Heart left ventricle (tissue), 16 donors: ENCODE measurements around the gene NEK4. TPM values are rescaled to one million over a fixed set of nuclear protein-coding genes. Genes with fewer than 3 reads are reported as not detected.

ENCODE experiments used
- ATAC-seq, 4 donors: fragments of 200-7000 bp; cut with Tn5 transposase; one replicate each; pipeline ENCODE4 v1.9.1; 2020 to 2022; ENCODE audit warnings: moderate library complexity in 4 of 4, mild to moderate bottlenecking in 3 of 4, moderate number of reproducible peaks in 1 of 4
- DNase-seq, 5 donors: peaks; one replicate each; pipeline ENCODE4 v3.0.0-alpha.2; 2020
- H3K27ac ChIP-seq, 12 donors: fragments of 200-600 bp; sonication (generic) in 4 of 12; one replicate each; pipeline versions ENCODE4 v1.5.0 to v1.8.0; 2016 to 2022; ENCODE audit warnings: mild to moderate bottlenecking in 2 of 12
- H3K27me3 ChIP-seq, 9 donors: fragments of 200-600 bp; sonication (generic) in 2 of 9; one replicate each; pipeline versions ENCODE4 v1.5.1 to v1.8.0; 2016 to 2022; ENCODE audit warnings: mild to moderate bottlenecking in 3 of 9
- H3K36me3 ChIP-seq, 9 donors: fragments of 200-600 bp; sonication (generic) in 2 of 9; one replicate each; pipeline versions ENCODE4 v1.5.0 to v1.8.0; 2018 to 2022; ENCODE audit warnings: mild to moderate bottlenecking in 2 of 9
- H3K4me1 ChIP-seq, 12 donors: fragments of 200-600 bp; sonication (generic) in 4 of 12; one replicate each; pipeline versions ENCODE4 v1.5.0 to v1.8.0; 2016 to 2022; ENCODE audit warnings: mild to moderate bottlenecking in 3 of 12
- H3K4me3 ChIP-seq, 12 donors: fragments of 200-600 bp; sonication (generic) in 4 of 12; one replicate each; pipeline versions ENCODE4 v1.5.0 to v1.8.0; 2017 to 2022; ENCODE audit warnings: mild to moderate bottlenecking in 9 of 12, moderate library complexity in 4 of 12
- H3K9me3 ChIP-seq, 12 donors: fragments of 200-600 bp; sonication (generic) in 4 of 12; one replicate each; pipeline versions ENCODE4 v1.5.0 to v1.8.0; 2016 to 2022; ENCODE audit warnings: mild to moderate bottlenecking in 1 of 12
- POLR2A ChIP-seq, 2 donors: fragments of 450-650 bp; IDR thresholded peaks; one replicate each; pipeline ENCODE4 v1.6.1; 2017; ENCODE audit warnings: antibody characterized with exemption in 2 of 2, mild to moderate bottlenecking in 2 of 2, moderate library complexity in 2 of 2
- WGBS, 4 donors: extraction: QIAGEN DNeasy Blood & Tissue Kit in 2 of 4; methylation state at CpG; one replicate each; pipeline versions ENCODE4 v1.1.5 to v1.1.7; 2013 to 2018; 5-methylcytosine and 5-hydroxymethylcytosine counted together
- intact Hi-C, 10 donors: fragments of 100-400 bp; cut with DNase I; formaldehyde crosslinking; loops; one replicate each; pipeline versions ENCODE4 v1.11.1 to v1.14.2; 2022
- polyA plus RNA-seq, 2 donors: library from polyadenylated mRNA; stranded (reverse); fragments of 200-250 nt; gene quantifications; one replicate each; pipeline ENCODE4 v1.2.3, GENCODE V29; 2013
- total RNA-seq, 9 donors: library from RNA; depleted of rRNA in 2 of 9; stranded (reverse); fragments of >200 nt in 2 of 9; fragmentation: NEBNext Ultra II Directional in 3 of 9; extraction: Animal tissue kit (Norgen Biotek cat#: 25700) in 3 of 9; gene quantifications; one replicate each; pipeline versions ENCODE4 v1.1.0 to v1.2.4, GENCODE V29; 2016 to 2023
- TF ChIP-seq, protein P1 (sequence below), 12 donors: fragments of 200-600 bp; sonication (generic) in 4 of 12; IDR thresholded peaks; one replicate each; pipeline versions ENCODE4 v1.5.0 to v1.8.0; 2018 to 2022; ENCODE audit warnings: antibody characterized with exemption in 12 of 12, mild to moderate bottlenecking in 5 of 12
- donor health status: ischemic (EF 13 %, LVEDD 7.1; RV severe dilation, severe dysfunction).
- donor health status: healthy with polysubstance abuse.
- donor health status: DM: no; HTN: yes; CAD: no.
- donor health status: DM: no; HTN: no; CAD: no.
- donor health status: ischemic (EF 25% LVEDD 6.9; RV normal size, moderate dysfunction).
- donor health status: ischemic (EF 25% LVEDD 5.7; RV mildly dilated, moderate dysfunction).
- donor health status: healthy.
- donor health status: DM: yes; HTN: yes; CAD: no.
- donor health status: ischemic (EF 35%, LVEDD 5.7; RV mildly dilated, moderate dysfunction).
- donor health status: nonischemic (EF 11% LVEDD 7.7; RV severe dilation, severe dysfunction).
- donor health status: DM: yes; HTN: yes; CAD: no.
- donor health status: PGD.
- donor health status: ischemic (EF 29% LVEDD 5.4; RV normal size, mild dysfunction).
- donor health status: nonischemic (EF 23%, LVEDD 6.1; RV moderate dilation, normal function).

NEK4 gene
- total and polyA plus RNA-seq, 11 donors = 2.7 to 21.5 (median 14.6) TPM

GRCh38 chr3:52682016-52682415, 88.7 kb downstream of the NEK4 start:
- peak overlapping the region in 1 of 12 donors; percentile 23 for H3K4me3 ChIP-seq
- H3K36me3 ChIP-seq = peaks cover 0 to 51% (median 34%) of the 10 kb centered on the region in 9 donors
- H3K4me1 ChIP-seq = peaks cover 16 to 79% (median 49%) of the 10 kb centered on the region in 12 donors
- no peaks in the 10 kb centered on the region for H3K27me3 ChIP-seq
- DNase-seq (peak in 1 of 5 donors; percentile 22), ATAC-seq (peak in 2 of 4 donors; percentile 9 to 25)
- TF ChIP-seq POLR2A (IDR thresholded peaks at IDR 0.05) = no peak
- TF ChIP-seq, protein P1, sequence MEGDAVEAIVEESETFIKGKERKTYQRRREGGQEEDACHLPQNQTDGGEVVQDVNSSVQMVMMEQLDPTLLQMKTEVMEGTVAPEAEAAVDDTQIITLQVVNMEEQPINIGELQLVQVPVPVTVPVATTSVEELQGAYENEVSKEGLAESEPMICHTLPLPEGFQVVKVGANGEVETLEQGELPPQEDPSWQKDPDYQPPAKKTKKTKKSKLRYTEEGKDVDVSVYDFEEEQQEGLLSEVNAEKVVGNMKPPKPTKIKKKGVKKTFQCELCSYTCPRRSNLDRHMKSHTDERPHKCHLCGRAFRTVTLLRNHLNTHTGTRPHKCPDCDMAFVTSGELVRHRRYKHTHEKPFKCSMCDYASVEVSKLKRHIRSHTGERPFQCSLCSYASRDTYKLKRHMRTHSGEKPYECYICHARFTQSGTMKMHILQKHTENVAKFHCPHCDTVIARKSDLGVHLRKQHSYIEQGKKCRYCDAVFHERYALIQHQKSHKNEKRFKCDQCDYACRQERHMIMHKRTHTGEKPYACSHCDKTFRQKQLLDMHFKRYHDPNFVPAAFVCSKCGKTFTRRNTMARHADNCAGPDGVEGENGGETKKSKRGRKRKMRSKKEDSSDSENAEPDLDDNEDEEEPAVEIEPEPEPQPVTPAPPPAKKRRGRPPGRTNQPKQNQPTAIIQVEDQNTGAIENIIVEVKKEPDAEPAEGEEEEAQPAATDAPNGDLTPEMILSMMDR (IDR thresholded peaks at IDR 0.05) = peak in 2 of 12 donors; percentile 16 to 36
- intact Hi-C loops = loop anchor here in 9 of 10 donors (5.0 to 10.0 kb wide), 4 partner anchors 145 to 227 kb away; partner anchors contain the start of genes NISCH (in 1 of the 9), TNNC1 (in 1 of the 9) and UQCC5 (in 1 of the 9)
- H3K27ac ChIP-seq = peak overlapping the region in 11 of 12 donors; percentile 1 to 79 (median 48)
- no peaks in the 10 kb centered on the region for H3K9me3 ChIP-seq

- no peak for ATAC-seq
- Histone ChIP-seq H3K27me3 (no peaks in the 10 kb centered on the region), H3K4me3 (peak overlapping the region in 1 of 12 donors; percentile 23), H3K27ac (peak overlapping the region in 11 of 12 donors; percentile 1 to 79 (median 48)), H3K9me3 (no peaks in the 10 kb centered on the region), H3K4me1 (peaks cover 14 to 75% (median 45%) of the 10 kb centered on the region in 12 donors), H3K36me3 (peaks cover 0 to 52% (median 38%) of the 10 kb centered on the region in 9 donors)
- intact Hi-C loops = loop anchor here in 9 of 10 donors (5.0 to 10.0 kb wide), 4 partner anchors 144 to 227 kb away; partner anchors contain the start of genes NISCH (in 1 of the 9), TNNC1 (in 1 of the 9) and UQCC5 (in 1 of the 9)
- DNase-seq = no peak
- WGBS, 4 donors = 62 to 70% (median 66%) methylated on average over 3 of the region's 3 CpGs
- no peak for TF ChIP-seq POLR2A (IDR thresholded peaks at IDR 0.05)
- TF ChIP-seq, protein P1 (IDR thresholded peaks at IDR 0.05) = no peak
Observed at GRCh38 chr3:52681596-52681995, 89.1 kb downstream of the NEK4 start.

DNA sequence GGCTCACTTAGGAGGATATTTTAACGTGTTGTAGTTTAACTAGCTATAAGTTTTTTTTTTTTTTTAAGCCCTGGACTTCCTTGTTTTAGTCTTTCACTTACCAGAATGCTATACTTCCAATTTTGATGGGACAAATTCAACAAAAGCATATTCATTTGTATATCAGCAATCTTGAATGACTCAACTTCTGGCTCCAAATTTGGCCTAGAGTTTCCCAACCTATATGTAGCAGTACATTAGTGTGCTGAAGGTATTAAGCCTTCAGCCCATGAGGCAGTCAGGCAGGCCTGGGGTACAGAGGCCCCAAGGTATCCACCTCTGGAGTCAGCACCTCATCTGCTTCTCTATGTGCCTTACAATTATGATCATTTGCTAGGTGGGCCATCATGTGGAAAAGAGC, 90.9 kb downstream of the NEK4 start:
- Histone ChIP-seq H3K4me3 (no peak overlapping the region), H3K4me1 (peaks cover 9 to 65% (median 39%) of the 10 kb centered on the region in 12 donors), H3K27ac (peak overlapping the region in 2 of 12 donors; percentile 7 to 29), H3K27me3 (no peaks in the 10 kb centered on the region), H3K9me3 (no peaks in the 10 kb centered on the region), H3K36me3 (peaks cover 0 to 66% (median 52%) of the 10 kb centered on the region in 9 donors)
- no peak for ATAC-seq
- no peak for DNase-seq
- intact Hi-C loops = loop anchor here in 9 of 10 donors (5.0 to 10.0 kb wide), 5 partner anchors 143 to 255 kb away; partner anchors contain the start of genes NISCH (in 1 of the 9), TNNC1 (in 1 of the 9) and UQCC5 (in 1 of the 9)
- no peak for TF ChIP-seq POLR2A (IDR thresholded peaks at IDR 0.05)
- TF ChIP-seq, protein P1 (IDR thresholded peaks at IDR 0.05) = no peak
- WGBS, 4 donors = 37 to 56% (median 41%) methylated on average over 1 of the region's 1 CpG

DNA sequence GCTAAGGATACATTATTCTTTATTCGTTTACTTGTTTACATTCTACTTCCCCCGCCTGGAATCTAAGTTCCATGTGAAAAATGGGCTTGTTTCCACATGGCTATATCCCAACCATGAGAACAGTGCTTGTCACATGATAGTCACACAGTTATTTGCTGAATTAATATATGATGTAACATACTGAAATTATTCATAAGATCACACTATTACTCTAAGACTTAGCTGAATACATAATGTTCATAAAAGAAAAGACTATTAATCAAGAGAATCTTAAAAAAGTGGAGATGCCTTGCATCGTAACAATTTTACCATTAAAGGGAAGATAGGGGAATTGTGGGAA, 91.6 kb downstream of the NEK4 start:
- no peak for DNase-seq
- no peaks in the 10 kb centered on the region for H3K9me3 ChIP-seq
- H3K4me1 ChIP-seq = peaks cover 8 to 59% (median 32%) of the 10 kb centered on the region in 12 donors
- intact Hi-C loops = loop anchor here in 1 of 10 donors (10.0 kb wide), 1 partner anchor 254 kb away; no protein-coding TSS in a partner anchor
- peaks cover 0 to 73% (median 56%) of the 10 kb centered on the region in 9 donors for H3K36me3 ChIP-seq
- H3K27ac ChIP-seq = peak overlapping the region in 1 of 12 donors; percentile 29
- H3K27me3 ChIP-seq = no peaks in the 10 kb centered on the region
- WGBS, 4 donors = 64 to 89% (median 80%) methylated on average over 3 of the region's 3 CpGs
- no peak for ATAC-seq
- TF ChIP-seq, protein P1 (IDR thresholded peaks at IDR 0.05) = no peak
- TF ChIP-seq POLR2A (IDR thresholded peaks at IDR 0.05) = no peak
- no peak overlapping the region for H3K4me3 ChIP-seq
